Right lobe of liver (tissue), 6 donors: ENCODE measurements around the gene HOXD10. TPM values are rescaled to one million over a fixed set of nuclear protein-coding genes. Genes with fewer than 3 reads are reported as not detected.

ENCODE experiments used
- ATAC-seq, 4 donors: fragments of 200-7000 bp; cut with Tn5 transposase; one replicate each; pipeline ENCODE4 v1.9.1; 2020; ENCODE audit warnings: mild to moderate bottlenecking in 4 of 4, moderate library complexity in 4 of 4
- DNase-seq, 3 donors: peaks; one replicate each; pipeline ENCODE4 v3.0.0-alpha.2; 2020
- H3K27ac ChIP-seq, 3 donors: fragments of 200-600 bp; one replicate each; pipeline ENCODE4 v1.8.0; 2022
- H3K27me3 ChIP-seq, 2 donors: fragments of 200-600 bp; one replicate each; pipeline ENCODE4 v1.8.0; 2022
- H3K36me3 ChIP-seq, 4 donors: fragments of 200-600 bp; sonication (generic) in 1 of 4; one replicate each; pipeline versions ENCODE4 v1.5.1 to v1.8.0; 2017 to 2022; ENCODE audit warnings: control low read depth in 1 of 4
- H3K4me1 ChIP-seq, 4 donors: fragments of 200-600 bp; sonication (generic) in 1 of 4; one replicate each; pipeline versions ENCODE4 v1.5.1 to v1.8.0; 2017 to 2022; ENCODE audit warnings: control low read depth in 1 of 4
- H3K4me3 ChIP-seq, 3 donors: fragments of 200-600 bp; one replicate each; pipeline ENCODE4 v1.8.0; 2022
- H3K9me3 ChIP-seq, 4 donors: fragments of 200-600 bp; sonication (generic) in 1 of 4; one replicate each; pipeline versions ENCODE4 v1.5.1 to v1.8.0; 2017 to 2022; ENCODE audit warnings: control low read depth in 1 of 4
- CTCF ChIP-seq, 4 donors: fragments of 200-600 bp in 3 of 4; fragments of 450-650 bp in 1 of 4; IDR thresholded peaks; one replicate each; pipeline versions ENCODE4 v1.5.1 to v1.8.0; 2016 to 2022; ENCODE audit warnings: antibody characterized with exemption in 4 of 4, mild to moderate bottlenecking in 2 of 4
- POLR2A ChIP-seq: fragments of 450-650 bp; IDR thresholded peaks from one replicate; pipeline ENCODE4 v1.6.1; 2017; ENCODE audit warnings: antibody characterized with exemption, mild to moderate bottlenecking
- WGBS: methylation state at CpG from one replicate; pipeline ENCODE4 v1.1.6; 2018; ENCODE audit warnings: low coverage, low lambda C conversion rate; ENCODE audit not compliant: insufficient coverage; ENCODE audit errors: missing lambda C conversion rate; 5-methylcytosine and 5-hydroxymethylcytosine counted together
- intact Hi-C, 2 donors: fragments of 100-400 bp; cut with DNase I; formaldehyde crosslinking; loops; one replicate each; pipeline versions ENCODE4 v1.11.2 to v1.14.1; 2022
- total RNA-seq, 6 experiments: library from RNA; depleted of rRNA in 2 of 6; stranded (reverse); fragments of >200 nt in 2 of 6; fragmentation: NEBNext Ultra II Directional in 3 of 6; extraction: Animal tissue kit (Norgen Biotek cat#: 25700) in 3 of 6; gene quantifications; one replicate each; pipeline versions ENCODE4 v1.1.0 to v1.2.4, GENCODE V29; 2016 to 2023
- donor health status: DM: no; HTN: yes; CAD: no.
- donor health status: DM: no; HTN: no; CAD: no.
- donor health status: DM: no; HTN: no; CAD: no.
- donor health status: DM: no; HTN: yes; CAD: no.
- donor health status: DM: no; HTN: yes; CAD: no.

The HOXD10 gene
- total RNA-seq, 6 experiments from 2014 or later, result not detected

- ATAC-seq, result peak in 1 of 4 donors; percentile 7
- TF ChIP-seq CTCF (IDR thresholded peaks at IDR 0.05) (no peak), POLR2A (no peak)
- H3K27ac ChIP-seq, result no peak overlapping the region
- peak overlapping the region in 1 of 3 donors; percentile 14 for H3K4me3 ChIP-seq
- peaks cover 42 to 77% of the 10 kb centered on the region in 2 donors for H3K27me3 ChIP-seq
- intact Hi-C loops, result loop anchor here (5.0 to 10.0 kb wide), 3 partner anchors 520 to 713 kb away; no protein-coding TSS in a partner anchor
- H3K36me3 ChIP-seq, result no peaks in the 10 kb centered on the region
- peaks cover 0 to 8% (median 0%) of the 10 kb centered on the region in 4 donors for H3K4me1 ChIP-seq
- WGBS, result 11% methylated on average over 9 of the region's 47 CpGs
- no peaks in the 10 kb centered on the region for H3K9me3 ChIP-seq
- DNase-seq, result no peak
Measured at GRCh38 chr2:176122052-176122682, 5.6 kb downstream of the HOXD10 start.

- TF ChIP-seq POLR2A, result no peak
- TF ChIP-seq CTCF (IDR thresholded peaks at IDR 0.05), result no peak
- ATAC-seq (peak in 3 of 4 donors; percentile 9 to 25 (median 16)), DNase-seq (no peak)
- peaks cover 38 to 74% of the 10 kb centered on the region in 2 donors for H3K27me3 ChIP-seq
- H3K27ac ChIP-seq, result no peak within 1 kb of the TSS
- peaks cover 0 to 8% (median 0%) of the 10 kb centered on the region in 4 donors for H3K4me1 ChIP-seq
- no peaks in the 10 kb centered on the region for H3K36me3 ChIP-seq
- H3K9me3 ChIP-seq, result no peaks in the 10 kb centered on the region
- peak within 1 kb of the TSS in 1 of 3 donors; percentile 14 for H3K4me3 ChIP-seq
- intact Hi-C loops, result loop anchor here (5.0 to 10.0 kb wide), 3 partner anchors 519 to 712 kb away; no protein-coding TSS in a partner anchor
- 14% methylated on average over 28 of the region's 84 CpGs for WGBS
Measured at GRCh38 chr2:176122683-176123410, 6.3 kb downstream of the HOXD10 start, which contains the start of gene HOXD9. HOXD9 (plus strand) TSS chr2:176122719; CDS start chr2:176122769, 50 bp downstream.

- no peak overlapping the region for H3K27ac ChIP-seq
- no peaks in the 10 kb centered on the region for H3K9me3 ChIP-seq
- H3K4me1 ChIP-seq, result peaks cover 0 to 8% (median 0%) of the 10 kb centered on the region in 4 donors
- DNase-seq (no peak), ATAC-seq (no peak)
- H3K4me3 ChIP-seq, result no peak overlapping the region
- no peak for TF ChIP-seq POLR2A
- no peak for TF ChIP-seq CTCF (IDR thresholded peaks at IDR 0.05)
- H3K36me3 ChIP-seq, result no peaks in the 10 kb centered on the region
- H3K27me3 ChIP-seq, result peaks cover 32 to 74% of the 10 kb centered on the region in 2 donors
- intact Hi-C loops, result loop anchor here (5.0 to 10.0 kb wide), 3 partner anchors 519 to 711 kb away; no protein-coding TSS in a partner anchor
- 5% methylated on average over 35 of the region's 40 CpGs for WGBS
Measured at GRCh38 chr2:176123411-176124109, 7.0 kb downstream of the HOXD10 start.

- TF ChIP-seq CTCF (IDR thresholded peaks at IDR 0.05) (no peak), POLR2A (no peak)
- peaks cover 0 to 8% (median 0%) of the 10 kb centered on the region in 4 donors for H3K4me1 ChIP-seq
- intact Hi-C loops, result loop anchor here (5.0 to 10.0 kb wide), 3 partner anchors 518 to 710 kb away; no protein-coding TSS in a partner anchor
- H3K9me3 ChIP-seq, result no peaks in the 10 kb centered on the region
- H3K4me3 ChIP-seq, result no peak overlapping the region
- ATAC-seq (no peak), DNase-seq (no peak)
- H3K36me3 ChIP-seq, result no peaks in the 10 kb centered on the region
- H3K27me3 ChIP-seq, result peaks cover 32 to 75% of the 10 kb centered on the region in 2 donors
- WGBS, result 9% methylated on average over 21 of the region's 34 CpGs
- no peak overlapping the region for H3K27ac ChIP-seq
Measured at GRCh38 chr2:176124110-176124946, 7.8 kb downstream of the HOXD10 start.
